ENCODE data around the gene KCNG1. TPM values are rescaled to one million over a fixed set of nuclear protein-coding genes. Genes with fewer than 3 reads are reported as not detected.

KCNG1 gene
- total RNA-seq, 1 donor from 2014 or later = 2.2 TPM

- no peak overlapping the region for H3K4me2 ChIP-seq
- no peak overlapping the region for H3K4me3 Mint-ChIP-seq
Observed at GRCh38 chr20:51010932-51011331, 12.0 kb downstream of the KCNG1 start.

GRCh38 chr20:51010043-51010365 lies 12.9 kb downstream of the KCNG1 start:
- H3K9me3 ChIP-seq (ENCODE audit: low read depth) = no peaks in the 10 kb centered on the region
- H3K36me3 Mint-ChIP-seq = peaks cover 8% of the 10 kb centered on the region
- H3K4me3 ChIP-seq = no peak overlapping the region
- DNase-seq (ENCODE audit: low spot score) = no peak
- H3K4me2 ChIP-seq = no peak overlapping the region
- H3K4me1 Mint-ChIP-seq = peaks cover 25% of the 10 kb centered on the region
- H3K27ac ChIP-seq = no peak overlapping the region
- H3K27ac Mint-ChIP-seq = no peak overlapping the region
- no peaks in the 10 kb centered on the region for H4K20me1 ChIP-seq (ENCODE audit: low read depth)
- no peak overlapping the region for H3K9ac ChIP-seq
- H3K4me1 ChIP-seq = peaks cover 19% of the 10 kb centered on the region
- H3K27me3 ChIP-seq = no peaks in the 10 kb centered on the region
- no peak overlapping the region for H2AFZ ChIP-seq (replicated peaks)
- H3K9me3 Mint-ChIP-seq = no peaks in the 10 kb centered on the region
- no peak for TF ChIP-seq EZH2phosphoT487 (IDR thresholded peaks at IDR 0.05)
- TF ChIP-seq, protein P1, sequence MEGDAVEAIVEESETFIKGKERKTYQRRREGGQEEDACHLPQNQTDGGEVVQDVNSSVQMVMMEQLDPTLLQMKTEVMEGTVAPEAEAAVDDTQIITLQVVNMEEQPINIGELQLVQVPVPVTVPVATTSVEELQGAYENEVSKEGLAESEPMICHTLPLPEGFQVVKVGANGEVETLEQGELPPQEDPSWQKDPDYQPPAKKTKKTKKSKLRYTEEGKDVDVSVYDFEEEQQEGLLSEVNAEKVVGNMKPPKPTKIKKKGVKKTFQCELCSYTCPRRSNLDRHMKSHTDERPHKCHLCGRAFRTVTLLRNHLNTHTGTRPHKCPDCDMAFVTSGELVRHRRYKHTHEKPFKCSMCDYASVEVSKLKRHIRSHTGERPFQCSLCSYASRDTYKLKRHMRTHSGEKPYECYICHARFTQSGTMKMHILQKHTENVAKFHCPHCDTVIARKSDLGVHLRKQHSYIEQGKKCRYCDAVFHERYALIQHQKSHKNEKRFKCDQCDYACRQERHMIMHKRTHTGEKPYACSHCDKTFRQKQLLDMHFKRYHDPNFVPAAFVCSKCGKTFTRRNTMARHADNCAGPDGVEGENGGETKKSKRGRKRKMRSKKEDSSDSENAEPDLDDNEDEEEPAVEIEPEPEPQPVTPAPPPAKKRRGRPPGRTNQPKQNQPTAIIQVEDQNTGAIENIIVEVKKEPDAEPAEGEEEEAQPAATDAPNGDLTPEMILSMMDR (IDR thresholded peaks at IDR 0.05) = no peak
- TF ChIP-seq EZH2 (IDR thresholded peaks at IDR 0.05) = no peak
- peaks cover 2% of the 10 kb centered on the region for H3K27me3 Mint-ChIP-seq (ENCODE audit: insufficient read depth, low read depth)
- H3K79me2 ChIP-seq (ENCODE audit: low read depth) = no peaks in the 10 kb centered on the region
- peaks cover 4% of the 10 kb centered on the region for H3F3A ChIP-seq (ENCODE audit: low read depth)
- no peaks in the 10 kb centered on the region for H3K36me3 ChIP-seq
- H3K4me3 Mint-ChIP-seq = no peak overlapping the region

More at GRCh38 chr20:51010932-51011331, 12.0 kb downstream of the KCNG1 start:
- no peak overlapping the region for H3K27ac Mint-ChIP-seq
- H3K36me3 Mint-ChIP-seq = peaks cover 3% of the 10 kb centered on the region
- H4K20me1 ChIP-seq (ENCODE audit: low read depth) = no peaks in the 10 kb centered on the region
- TF ChIP-seq EZH2 (IDR thresholded peaks at IDR 0.05) (no peak), EZH2phosphoT487 (IDR thresholded peaks at IDR 0.05) (no peak)
- TF ChIP-seq, protein P1 (IDR thresholded peaks at IDR 0.05) = no peak
- H3K4me3 ChIP-seq = no peak overlapping the region
- H3K4me1 Mint-ChIP-seq = peaks cover 25% of the 10 kb centered on the region
- H3K9ac ChIP-seq = no peak overlapping the region
- H3K27ac ChIP-seq = no peak overlapping the region
- H2AFZ ChIP-seq (replicated peaks) = no peak overlapping the region
- H3K9me3 ChIP-seq (ENCODE audit: low read depth) = no peaks in the 10 kb centered on the region
- H3K79me2 ChIP-seq (ENCODE audit: low read depth) = no peaks in the 10 kb centered on the region
- peaks cover 4% of the 10 kb centered on the region for H3F3A ChIP-seq (ENCODE audit: low read depth)
- peaks cover 20% of the 10 kb centered on the region for H3K4me1 ChIP-seq
- no peaks in the 10 kb centered on the region for H3K36me3 ChIP-seq
- no peaks in the 10 kb centered on the region for H3K9me3 Mint-ChIP-seq
- no peak for DNase-seq (ENCODE audit: low spot score)
- H3K27me3 ChIP-seq = no peaks in the 10 kb centered on the region
- peaks cover 2% of the 10 kb centered on the region for H3K27me3 Mint-ChIP-seq (ENCODE audit: insufficient read depth, low read depth)

- H3K9me3 ChIP-seq (ENCODE audit: low read depth) = no peaks in the 10 kb centered on the region
- no peak overlapping the region for H3K27ac ChIP-seq
- H3K4me3 ChIP-seq = no peak overlapping the region
- TF ChIP-seq EZH2phosphoT487 (IDR thresholded peaks at IDR 0.05) (no peak), EZH2 (IDR thresholded peaks at IDR 0.05) (no peak)
- TF ChIP-seq, protein P1 (IDR thresholded peaks at IDR 0.05) = no peak
- no peaks in the 10 kb centered on the region for H3K36me3 ChIP-seq
- Mint-ChIP-seq H3K4me1 (peaks cover 22% of the 10 kb centered on the region), H3K27ac (no peak overlapping the region), H3K27me3 (ENCODE audit: insufficient read depth, low read depth) (no peaks in the 10 kb centered on the region), H3K9me3 (no peaks in the 10 kb centered on the region), H3K4me3 (no peak overlapping the region), H3K36me3 (peaks cover 8% of the 10 kb centered on the region)
- no peak overlapping the region for H3K9ac ChIP-seq
- peaks cover 14% of the 10 kb centered on the region for H3K4me1 ChIP-seq
- DNase-seq (ENCODE audit: low spot score) = no peak
- H2AFZ ChIP-seq (replicated peaks) = no peak overlapping the region
- peaks cover 4% of the 10 kb centered on the region for H3F3A ChIP-seq (ENCODE audit: low read depth)
- no peaks in the 10 kb centered on the region for H3K27me3 ChIP-seq
- no peaks in the 10 kb centered on the region for H4K20me1 ChIP-seq (ENCODE audit: low read depth)
- no peaks in the 10 kb centered on the region for H3K79me2 ChIP-seq (ENCODE audit: low read depth)
- H3K4me2 ChIP-seq = no peak overlapping the region
Observed at GRCh38 chr20:51009303-51010042, 13.4 kb downstream of the KCNG1 start.
